Activated CD4-positive, alpha-beta T cell treated with anti-CD3 and anti-CD28 coated beads for 36 hours (primary cell): ENCODE measurements around the gene KRTAP5-5. TPM values are rescaled to one million over a fixed set of nuclear protein-coding genes. Genes with fewer than 3 reads are reported as not detected.
A peak's percentile ranks its signal among the peaks of the same experiment; 100 is the strongest.
"Not testable (repeated sequence)": the region's sequence is repeated elsewhere in the genome, so short reads cannot be mapped to it uniquely, and the experiment has no call there.

Experiments
- ATAC-seq: fragments of 200-7000 bp; cut with Tn5 transposase; one replicate; pipeline ENCODE4 v1.10.0; 2021; ENCODE audit warnings: mild to moderate bottlenecking, moderate library complexity
- CTCF ChIA-PET: fragments of 350-600 bp; sonication (Branson Sonifier 250); formaldehyde crosslinking; loops from one replicate; lab custom pipeline; 2021; ENCODE audit warnings: antibody characterized with exemption; lab: Charles Lee
- POLR2A ChIA-PET: fragments of 350-600 bp; sonication (Branson Sonifier 250); formaldehyde crosslinking; loops from one replicate; lab custom pipeline; 2021; ENCODE audit warnings: antibody characterized with exemption, inconsistent platforms; lab: Charles Lee
- DNase-seq: peaks from one replicate; pipeline ENCODE4 v3.0.0-alpha.2; 2020
- H3K27ac Mint-ChIP-seq: one replicate; pipeline ENCODE4 v1.8.0; 2021; ENCODE audit warnings: mixed read lengths
- H3K27me3 Mint-ChIP-seq: one replicate; pipeline ENCODE4 v1.8.0; 2021; ENCODE audit warnings: mixed read lengths
- H3K36me3 Mint-ChIP-seq: one replicate; pipeline ENCODE4 v1.8.0; 2021; ENCODE audit warnings: low read depth, mixed read lengths
- H3K4me1 Mint-ChIP-seq: one replicate; pipeline ENCODE4 v1.8.0; 2021; ENCODE audit warnings: mixed read lengths
- H3K4me3 Mint-ChIP-seq: one replicate; pipeline ENCODE4 v1.8.0; 2021; ENCODE audit warnings: mild to moderate bottlenecking, moderate library complexity, mixed read lengths
- H3K9me3 Mint-ChIP-seq: one replicate; pipeline ENCODE4 v1.8.0; 2021; ENCODE audit warnings: low read depth, mixed read lengths
- intact Hi-C, 2 experiments: fragments of 100-400 bp; cut with DNase I in 1 of 2; cut with micrococcal nuclease in 1 of 2; formaldehyde crosslinking; loops; one replicate each; pipeline versions ENCODE4 v1.14.2 to v1.15.1; 2022 to 2024; cut with DNase I, micrococcal nuclease
- total RNA-seq, 2 experiments: library from RNA; stranded (reverse); gene quantifications; one replicate each; pipeline ENCODE4 v1.2.3, GENCODE V29; 2021

KRTAP5-5 gene
- total RNA-seq, 2 experiments from 2014 or later = not detected

DNA sequence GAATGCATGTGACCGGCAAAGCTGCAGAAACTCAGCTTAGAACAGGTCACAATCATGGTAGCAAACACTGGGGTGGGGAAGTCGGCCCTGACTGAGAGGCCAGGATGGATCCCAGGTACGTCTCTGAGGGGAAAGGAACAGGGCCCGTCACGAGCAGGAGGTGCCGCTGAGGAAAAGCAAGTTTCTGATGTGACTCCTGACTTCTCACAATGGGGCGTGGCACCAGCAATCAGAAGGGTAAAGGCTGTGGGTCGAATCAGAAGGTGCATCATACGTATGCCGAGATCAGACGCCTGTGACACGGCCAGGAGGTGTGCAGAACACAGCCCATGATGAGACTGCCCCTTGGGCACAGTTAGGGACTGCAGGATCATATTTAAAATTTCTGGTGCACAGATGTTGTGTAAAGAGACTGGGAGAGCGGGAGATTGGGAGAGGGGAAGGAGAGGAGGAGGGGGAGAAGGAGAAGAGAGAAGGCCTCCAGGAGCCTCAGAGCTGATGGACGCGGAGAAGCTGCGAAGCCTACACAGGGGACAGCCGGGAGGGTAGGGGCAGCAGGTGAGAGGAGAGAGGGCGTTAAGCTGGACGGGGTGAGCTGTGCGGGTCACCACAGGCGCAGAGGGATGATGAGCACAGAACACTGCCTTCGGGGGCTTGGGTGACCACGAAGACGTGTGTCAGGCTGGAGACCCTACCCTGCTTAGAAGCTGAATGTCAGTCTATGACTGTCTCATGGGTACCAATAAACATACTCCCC, 30.7 kb downstream of the KRTAP5-5 start:
- Mint-ChIP-seq H3K27me3 (peaks cover 12% of the 10 kb centered on the region), H3K4me3 (no peak overlapping the region), H3K4me1 (peaks cover 25% of the 10 kb centered on the region), H3K9me3 (no peaks in the 10 kb centered on the region), H3K36me3 (no peaks in the 10 kb centered on the region), H3K27ac (no peak overlapping the region)
- ChIA-PET POLR2A (no interaction called here), CTCF (no interaction called here)
- ATAC-seq (no peak), DNase-seq (peak; percentile 18)
- intact Hi-C loops = no loop called here

DNA sequence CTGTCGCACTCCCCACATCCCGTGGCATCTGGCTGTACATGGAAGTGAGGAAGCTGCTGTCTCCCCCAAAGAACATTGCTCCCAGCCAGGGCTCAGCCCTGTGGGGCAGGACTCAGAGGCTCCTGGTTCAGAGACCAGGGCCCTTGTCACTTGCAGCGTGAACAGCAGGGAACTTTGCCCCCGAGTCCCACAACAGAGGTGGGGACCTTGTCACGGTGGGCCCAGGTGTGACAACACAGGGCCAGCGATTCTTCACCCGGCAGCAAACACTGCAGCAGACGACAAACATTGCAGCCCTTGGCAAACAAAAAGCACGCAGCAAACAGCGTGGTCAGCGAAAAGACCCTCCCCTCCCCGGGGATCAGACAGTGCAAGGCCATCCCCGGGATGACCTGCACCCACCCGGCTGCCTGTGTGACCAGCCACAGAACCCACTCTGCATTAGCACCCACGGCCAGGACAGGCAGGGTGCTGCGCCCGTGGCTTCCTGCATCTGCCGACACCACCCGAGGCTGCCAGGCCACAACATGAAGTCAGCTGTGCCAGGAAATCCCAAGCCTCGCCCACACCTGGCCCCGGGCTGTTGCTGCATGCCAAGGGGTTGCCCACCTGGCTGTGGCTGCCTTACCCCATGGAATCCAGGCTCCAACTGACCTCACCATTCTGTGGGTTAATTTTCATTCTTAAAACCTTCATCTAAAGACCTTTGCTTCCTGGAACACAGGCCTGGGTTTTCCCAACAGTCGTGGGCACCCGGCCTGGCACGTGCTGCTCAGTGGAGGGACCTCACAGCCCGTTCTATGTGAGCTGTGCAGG, 32.1 kb downstream of the KRTAP5-5 start:
- H3K27ac Mint-ChIP-seq, H3K4me3 Mint-ChIP-seq, H3K9me3 Mint-ChIP-seq, ATAC-seq, DNase-seq, intact Hi-C loops, H3K36me3 Mint-ChIP-seq, CTCF ChIA-PET, POLR2A ChIA-PET: not testable (repeated sequence)
- Mint-ChIP-seq H3K27me3 (peaks cover 12% of the 10 kb centered on the region), H3K4me1 (peaks cover 25% of the 10 kb centered on the region)

DNA sequence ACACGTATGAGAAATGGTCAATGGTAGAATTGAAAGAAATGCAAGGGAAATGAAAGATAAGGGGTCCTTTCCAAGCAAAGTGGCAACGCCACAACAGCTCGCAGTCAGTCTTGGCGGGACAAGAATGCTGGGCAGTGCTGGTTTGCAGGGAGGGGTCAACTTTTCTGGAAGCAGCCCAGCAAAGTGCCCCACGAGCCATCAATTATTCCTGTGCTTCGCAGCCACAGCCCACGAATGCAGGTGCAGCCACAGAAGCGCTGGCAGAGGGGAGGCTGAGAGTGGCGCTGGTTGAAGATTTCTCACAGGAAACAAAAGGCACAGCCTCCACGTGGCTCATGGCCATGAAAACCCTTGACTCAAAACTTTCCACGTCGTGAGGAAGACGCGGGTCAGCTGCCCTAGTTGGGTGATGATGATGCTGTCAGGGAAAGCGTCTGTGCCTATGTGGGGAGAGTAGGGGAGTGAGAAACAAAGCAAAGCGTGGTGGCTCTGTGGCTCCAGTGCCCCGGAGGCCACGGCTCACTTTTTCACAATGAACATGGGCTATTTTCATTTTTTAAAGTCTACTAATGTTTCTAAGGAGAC, 33.2 kb downstream of the KRTAP5-5 start:
- H3K36me3 Mint-ChIP-seq, POLR2A ChIA-PET, H3K9me3 Mint-ChIP-seq, H3K27ac Mint-ChIP-seq, CTCF ChIA-PET, H3K4me3 Mint-ChIP-seq, intact Hi-C loops: not testable (repeated sequence)
- Mint-ChIP-seq H3K4me1 (peaks cover 25% of the 10 kb centered on the region), H3K27me3 (peaks cover 14% of the 10 kb centered on the region)
- DNase-seq (peak; percentile 21), ATAC-seq (peak; percentile 26)

DNA sequence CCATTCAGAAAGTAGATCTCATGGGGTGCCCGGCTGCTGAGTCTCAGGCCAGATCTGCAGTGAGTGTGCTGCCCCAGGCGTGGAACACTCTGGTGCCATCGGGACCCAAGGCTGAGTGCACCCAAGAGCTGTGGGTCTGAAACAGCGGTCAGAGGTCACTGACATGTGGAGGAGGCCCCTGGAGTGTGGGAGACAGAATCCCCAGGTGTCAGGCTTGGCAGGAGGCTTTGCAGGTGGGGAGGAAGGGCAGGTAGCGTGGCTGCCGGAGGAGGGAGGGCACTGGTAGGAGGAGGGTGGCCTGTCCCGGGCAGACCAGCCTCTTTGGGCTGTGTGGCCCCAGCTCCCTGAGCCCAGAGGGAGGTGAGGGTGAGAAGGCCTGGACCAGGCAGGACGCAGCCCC, 35.7 kb downstream of the KRTAP5-5 start:
- Mint-ChIP-seq H3K27ac (no peak overlapping the region), H3K4me3 (no peak overlapping the region), H3K9me3 (no peaks in the 10 kb centered on the region), H3K27me3 (peaks cover 14% of the 10 kb centered on the region), H3K36me3 (no peaks in the 10 kb centered on the region), H3K4me1 (peaks cover 12% of the 10 kb centered on the region)
- POLR2A ChIA-PET = no interaction called here
- intact Hi-C loops = no loop called here
- CTCF ChIA-PET = no interaction called here
- ATAC-seq (no peak), DNase-seq (no peak)

DNA sequence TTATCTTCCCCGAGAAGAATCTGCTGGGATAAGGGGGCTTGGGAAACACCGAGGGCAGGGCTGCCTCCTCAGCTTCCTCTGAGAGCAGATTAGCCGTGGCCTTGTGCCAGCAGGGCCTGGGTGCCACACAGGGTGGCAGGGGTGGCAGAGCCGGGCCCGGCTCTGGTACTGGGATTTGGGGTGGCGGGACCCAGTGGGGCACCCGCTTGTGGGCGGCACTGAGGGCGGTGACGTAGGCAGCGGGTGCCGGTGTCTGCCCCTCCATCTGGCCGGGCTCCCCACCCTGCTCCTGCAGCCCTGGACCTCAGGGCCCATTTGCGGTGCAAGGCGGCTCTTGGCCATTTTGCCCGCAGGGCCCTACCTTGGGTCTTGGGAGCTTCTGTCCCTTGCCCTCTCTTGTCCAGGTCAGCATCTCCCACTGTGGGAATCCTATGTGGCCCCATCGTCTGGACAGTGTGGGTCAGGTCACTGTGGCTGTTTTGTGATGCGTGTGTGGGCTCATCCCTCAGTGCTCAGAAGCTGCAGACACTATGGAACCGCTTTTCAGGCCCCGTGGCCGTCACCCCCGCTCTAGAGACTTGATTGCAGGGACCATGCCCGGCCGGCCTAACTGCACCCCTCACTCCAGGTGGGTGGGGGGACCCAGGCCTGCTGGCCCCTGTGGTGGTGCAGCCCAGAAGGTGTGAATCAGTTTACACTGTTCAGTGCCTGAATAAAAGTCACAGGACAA, 37.7 kb downstream of the KRTAP5-5 start:
- Mint-ChIP-seq H3K4me1 (no peaks in the 10 kb centered on the region), H3K36me3 (no peaks in the 10 kb centered on the region), H3K27ac (no peak overlapping the region), H3K9me3 (no peaks in the 10 kb centered on the region), H3K27me3 (peaks cover 12% of the 10 kb centered on the region), H3K4me3 (no peak overlapping the region)
- ChIA-PET CTCF (no interaction called here), POLR2A (no interaction called here)
- intact Hi-C loops = no loop called here
- DNase-seq (no peak), ATAC-seq (no peak)

DNA sequence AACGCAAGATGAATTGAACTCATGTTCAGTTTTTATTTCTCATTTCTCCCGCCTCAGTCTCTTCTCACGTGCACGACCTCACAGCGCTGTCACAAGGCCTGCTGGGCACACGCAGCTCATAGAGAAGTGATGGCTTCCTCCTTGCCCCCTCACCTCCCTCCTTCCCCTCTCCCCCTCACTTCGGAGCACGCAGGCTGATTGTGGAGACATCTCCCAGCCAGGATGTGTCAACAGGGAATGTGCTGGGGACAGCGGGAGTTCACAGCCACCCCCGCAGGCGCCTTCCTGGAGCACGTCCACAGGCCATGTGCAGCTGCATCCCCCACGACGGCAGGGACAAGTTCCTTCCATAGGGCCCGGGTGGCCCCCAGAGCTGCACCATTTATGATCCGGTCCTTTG, 38.3 kb downstream of the KRTAP5-5 start:
- ChIA-PET POLR2A (no interaction called here), CTCF (no interaction called here)
- H3K4me1 Mint-ChIP-seq = no peaks in the 10 kb centered on the region
- H3K27me3 Mint-ChIP-seq = peaks cover 12% of the 10 kb centered on the region
- ATAC-seq (no peak), DNase-seq (no peak)
- intact Hi-C loops = no loop called here
- no peak overlapping the region for H3K4me3 Mint-ChIP-seq
- H3K9me3 Mint-ChIP-seq = no peaks in the 10 kb centered on the region
- H3K36me3 Mint-ChIP-seq = no peaks in the 10 kb centered on the region
- H3K27ac Mint-ChIP-seq = no peak overlapping the region

DNA sequence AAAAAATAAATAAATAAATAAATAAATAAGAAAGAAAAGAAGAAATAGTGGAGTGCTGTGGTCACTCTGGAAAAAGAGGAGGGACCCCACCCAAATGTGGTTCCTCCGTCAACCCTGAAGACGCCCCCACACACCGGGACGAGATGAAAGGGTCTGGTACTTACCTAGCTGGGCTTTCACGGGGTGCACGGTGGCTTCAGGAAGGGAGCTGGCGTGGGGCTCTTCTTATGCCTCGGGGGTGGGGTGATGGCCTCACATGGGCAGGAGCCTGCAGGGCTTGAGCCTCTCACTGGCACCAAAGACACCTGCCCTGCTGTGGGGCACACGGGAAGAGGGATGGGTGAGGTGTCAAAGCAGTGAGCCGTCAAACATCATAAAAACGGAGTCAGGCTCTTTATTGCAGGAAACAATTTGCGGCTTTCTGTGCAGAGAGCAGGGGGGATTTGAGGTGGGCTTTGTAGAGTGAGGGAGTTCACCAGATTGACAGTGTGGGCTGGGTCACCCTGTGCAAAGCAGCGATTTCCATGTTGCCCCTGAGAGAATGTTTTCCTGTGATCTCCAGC, 39.4 kb downstream of the KRTAP5-5 start:
- peaks cover 19% of the 10 kb centered on the region for H3K27me3 Mint-ChIP-seq
- no peak overlapping the region for H3K27ac Mint-ChIP-seq
- POLR2A ChIA-PET = no interaction called here
- intact Hi-C loops = no loop called here
- no peak overlapping the region for H3K4me3 Mint-ChIP-seq
- ATAC-seq = no peak
- no peaks in the 10 kb centered on the region for H3K36me3 Mint-ChIP-seq
- H3K9me3 Mint-ChIP-seq = no peaks in the 10 kb centered on the region
- DNase-seq = no peak
- CTCF ChIA-PET = interaction anchor here (0.6 kb wide), 1 partner anchor 237 kb away, joined by 3 read pairs; no protein-coding TSS in a partner anchor
- no peaks in the 10 kb centered on the region for H3K4me1 Mint-ChIP-seq

DNA sequence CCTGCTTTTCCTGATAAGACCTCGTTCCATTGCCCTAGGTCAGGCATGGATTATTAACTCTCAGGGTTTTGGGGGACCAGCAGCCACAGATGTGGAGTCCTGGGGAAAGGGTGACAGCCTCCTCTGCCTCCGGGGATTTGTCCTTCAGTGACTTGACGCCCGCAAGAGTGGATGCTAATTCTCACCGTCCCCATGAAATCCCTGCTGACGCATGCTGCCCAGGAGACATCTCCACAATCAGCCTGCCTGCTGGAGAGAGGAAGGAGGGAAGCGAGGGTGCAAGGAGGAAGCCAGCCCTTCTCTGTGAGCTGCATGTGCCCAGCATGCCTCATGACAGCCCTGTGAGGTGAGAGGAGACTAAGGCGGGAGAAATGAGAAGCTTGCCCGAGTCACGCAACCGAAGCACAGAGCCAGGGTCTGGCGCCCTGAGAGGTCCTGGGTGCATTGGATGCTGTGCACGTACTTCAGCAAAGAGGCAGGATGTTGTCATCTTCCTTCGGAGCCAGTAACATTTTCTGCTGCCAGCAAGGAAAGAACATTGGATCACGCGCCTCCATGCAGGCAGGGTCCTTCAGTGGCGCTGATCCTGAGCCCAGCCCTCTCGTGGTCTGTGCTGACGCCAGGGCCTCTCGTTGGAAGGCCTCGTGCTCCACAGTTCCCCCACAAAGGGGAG, 40.1 kb downstream of the KRTAP5-5 start:
- H3K4me3 Mint-ChIP-seq = no peak overlapping the region
- peaks cover 19% of the 10 kb centered on the region for H3K27me3 Mint-ChIP-seq
- no peaks in the 10 kb centered on the region for H3K9me3 Mint-ChIP-seq
- H3K27ac Mint-ChIP-seq = no peak overlapping the region
- ChIA-PET CTCF (interaction anchor here (0.6 to 1.4 kb wide), 2 partner anchors 17 to 236 kb away, joined by 3 read pairs; no protein-coding TSS in a partner anchor), POLR2A (no interaction called here)
- no peaks in the 10 kb centered on the region for H3K4me1 Mint-ChIP-seq
- no peaks in the 10 kb centered on the region for H3K36me3 Mint-ChIP-seq
- intact Hi-C loops = no loop called here
- no peak for DNase-seq
- no peak for ATAC-seq

DNA sequence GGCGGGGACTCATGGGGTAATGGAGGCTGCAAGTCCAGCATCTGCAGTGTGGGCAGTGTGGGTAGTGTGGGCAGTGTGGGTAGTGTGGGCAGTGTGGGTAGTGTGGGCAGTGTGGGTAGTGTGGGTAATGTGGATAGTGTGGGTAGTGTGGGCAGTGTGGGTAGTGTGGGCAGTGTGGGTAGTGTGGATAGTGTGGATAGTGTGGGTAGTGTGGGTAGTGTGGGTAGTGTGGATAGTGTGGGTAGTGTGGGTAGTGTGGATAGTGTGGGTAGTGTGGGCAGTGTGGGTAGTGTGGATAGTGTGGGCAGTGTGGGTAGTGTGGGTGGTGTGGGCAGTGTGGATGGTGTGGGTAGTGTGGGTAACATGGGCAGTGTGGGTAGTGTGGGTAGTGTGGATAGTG, 40.9 kb downstream of the KRTAP5-5 start:
- H3K4me1 Mint-ChIP-seq, ATAC-seq, DNase-seq, H3K9me3 Mint-ChIP-seq, H3K36me3 Mint-ChIP-seq, intact Hi-C loops, H3K27ac Mint-ChIP-seq, H3K4me3 Mint-ChIP-seq, POLR2A ChIA-PET: not testable (repeated sequence)
- CTCF ChIA-PET = interaction anchor here (1.4 kb wide), 1 partner anchor 18 kb away, joined by 3 read pairs; no protein-coding TSS in a partner anchor
- H3K27me3 Mint-ChIP-seq = peaks cover 25% of the 10 kb centered on the region

DNA sequence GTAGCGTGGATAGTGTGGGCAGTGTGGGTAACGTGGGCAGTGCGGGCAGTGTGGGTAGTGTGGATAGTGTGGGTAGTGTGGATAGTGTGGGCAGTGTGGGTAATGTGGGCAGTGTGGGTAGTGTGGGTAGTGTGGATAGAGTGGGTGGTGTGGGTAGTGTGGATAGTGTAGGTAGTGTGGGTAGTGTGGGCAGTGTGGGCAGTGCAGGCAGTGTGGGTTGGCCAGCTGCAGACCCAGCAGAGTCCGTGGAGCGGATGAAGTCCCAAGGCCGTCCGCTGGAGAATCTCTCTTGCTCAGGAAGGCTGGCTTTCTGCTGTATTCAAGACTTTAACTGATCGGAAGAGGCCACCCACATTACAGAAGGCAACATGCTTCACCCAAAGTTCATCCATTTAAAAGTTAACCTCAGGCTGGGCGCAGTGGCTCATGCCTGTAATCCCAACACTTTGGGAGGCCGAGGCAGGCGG, 41.4 kb downstream of the KRTAP5-5 start:
- DNase-seq (no peak), ATAC-seq (no peak)
- POLR2A ChIA-PET = no interaction called here
- Mint-ChIP-seq H3K36me3 (no peaks in the 10 kb centered on the region), H3K27me3 (peaks cover 29% of the 10 kb centered on the region), H3K27ac (no peak overlapping the region), H3K9me3 (no peaks in the 10 kb centered on the region), H3K4me1 (no peaks in the 10 kb centered on the region), H3K4me3 (no peak overlapping the region)
- CTCF ChIA-PET = interaction anchor here (1.4 kb wide), 1 partner anchor 18 kb away, joined by 3 read pairs; no protein-coding TSS in a partner anchor
- intact Hi-C loops = no loop called here
